GM12873 (cell line): Measurements from ENCODE around the gene PDE9A.

Experiments used
- CTCF ChIP-seq: IDR thresholded peaks from 2 replicates; pipeline ENCODE4 v1.5.1; 2012; ENCODE audit warnings: low read depth, mild to moderate bottlenecking, moderate library complexity, low read length, control low read depth; ENCODE audit not compliant: insufficient read depth; ENCODE audit errors: missing control alignments

The PDE9A gene

GRCh38 chr21:42722153-42722552 is 68.7 kb downstream of the PDE9A start:
- no peak for TF ChIP-seq CTCF

- no peak for TF ChIP-seq CTCF
Observed at GRCh38 chr21:42722808-42723473, 69.5 kb downstream of the PDE9A start.

GRCh38 chr21:42724226-42724920 is 71.0 kb downstream of the PDE9A start:
- no peak for TF ChIP-seq CTCF

GRCh38 chr21:42725416-42725930 is 72.1 kb downstream of the PDE9A start:
- TF ChIP-seq CTCF = no peak

- TF ChIP-seq CTCF = no peak
Observed at GRCh38 chr21:42731264-42732032, 78.0 kb downstream of the PDE9A start.

- no peak for TF ChIP-seq CTCF
Observed at GRCh38 chr21:42732033-42732410, 78.6 kb downstream of the PDE9A start.
